Neuronal stem cell (in vitro differentiated cells): ENCODE results near the gene C10orf105.

ENCODE experiments used
- DNase-seq: peaks from one replicate; pipeline ENCODE4 v3.0.0-alpha.2; 2013; ENCODE audit warnings: low spot score
- H2AFZ ChIP-seq: one replicate; pipeline ENCODE4 v1.6.1; 2013; ENCODE audit warnings: mild to moderate bottlenecking, low read length, inconsistent platforms
- H2AK5ac ChIP-seq: 2 replicates; pipeline ENCODE4 v1.6.1; 2013; ENCODE audit warnings: low read depth, mild to moderate bottlenecking, inconsistent platforms, low read length, moderate library complexity, mixed read lengths
- H2BK120ac ChIP-seq: 2 replicates; pipeline ENCODE4 v1.6.1; 2013; ENCODE audit warnings: low read depth, mild to moderate bottlenecking, inconsistent platforms, low read length, moderate library complexity, mixed read lengths
- H2BK12ac ChIP-seq: one replicate; pipeline ENCODE4 v1.6.1; 2013; ENCODE audit warnings: low read length, inconsistent platforms
- H2BK15ac ChIP-seq: 2 replicates; pipeline ENCODE4 v1.6.1; 2013; ENCODE audit warnings: mild to moderate bottlenecking, low read length, inconsistent platforms, mixed read lengths
- H2BK5ac ChIP-seq: one replicate; pipeline ENCODE4 v1.6.1; 2013; ENCODE audit warnings: inconsistent platforms, mild to moderate bottlenecking, low read length, moderate library complexity
- H3K14ac ChIP-seq: one replicate; pipeline ENCODE4 v1.6.1; 2013; ENCODE audit warnings: low read length, inconsistent platforms
- H3K18ac ChIP-seq: 2 replicates; pipeline ENCODE4 v1.6.1; 2013; ENCODE audit warnings: low read length, inconsistent platforms
- H3K23ac ChIP-seq: 2 replicates; pipeline ENCODE4 v1.6.1; 2013; ENCODE audit warnings: low read depth, mild to moderate bottlenecking, mixed read lengths, low read length, inconsistent platforms; ENCODE audit not compliant: poor library complexity
- H3K27ac ChIP-seq: replicated peaks from 3 replicates; pipeline ENCODE4 v1.5.1; 2013; ENCODE audit warnings: low read length, inconsistent platforms
- H3K27me3 ChIP-seq, 3 experiments: 2 replicates each; pipeline ENCODE4 v1.6.1; 2013; ENCODE audit warnings: low read length in 3 of 3, mild to moderate bottlenecking in 2 of 3, inconsistent platforms in 1 of 3, low read depth in 1 of 3, mixed read lengths in 1 of 3, moderate library complexity in 1 of 3; ENCODE audit not compliant: control insufficient read depth in 3 of 3, insufficient read depth in 3 of 3
- H3K36me3 ChIP-seq, 2 donors: replicated peaks in 1 of 2; 2 replicates each; pipeline ENCODE4 v1.6.1; 2013; ENCODE audit warnings: low read length in 2 of 2; ENCODE audit not compliant: control insufficient read depth in 2 of 2, insufficient read depth in 2 of 2
- H3K4ac ChIP-seq: 2 replicates; pipeline ENCODE4 v1.6.1; 2013; ENCODE audit warnings: inconsistent platforms, mild to moderate bottlenecking, low read length, moderate library complexity
- H3K4me1 ChIP-seq, 2 donors: 1 replicate in 1 of 2; 2 replicates in 1 of 2; pipeline ENCODE4 v1.6.1; 2013; ENCODE audit warnings: low read length in 2 of 2, low read depth in 1 of 2; ENCODE audit not compliant: control insufficient read depth in 2 of 2, insufficient read depth in 1 of 2
- H3K4me2 ChIP-seq: one replicate; pipeline ENCODE4 v1.6.1; 2013; ENCODE audit warnings: mild to moderate bottlenecking, low read length, inconsistent platforms; ENCODE audit not compliant: insufficient read depth, poor library complexity, severe bottlenecking
- H3K4me3 ChIP-seq, 2 donors: 2 replicates each; pipeline ENCODE4 v1.5.1; 2013; ENCODE audit warnings: low read length in 2 of 2, mild to moderate bottlenecking in 2 of 2, inconsistent platforms in 1 of 2, moderate library complexity in 1 of 2
- H3K79me1 ChIP-seq: one replicate; pipeline ENCODE4 v1.6.1; 2013; ENCODE audit warnings: low read depth, mild to moderate bottlenecking, inconsistent platforms, low read length, moderate library complexity
- H3K9ac ChIP-seq: one replicate; pipeline ENCODE4 v1.6.1; 2013; ENCODE audit warnings: mild to moderate bottlenecking, low read depth, low read length, inconsistent platforms; ENCODE audit not compliant: poor library complexity
- H3K9me3 ChIP-seq, 2 donors: replicated peaks in 1 of 2; 2 replicates each; pipeline versions ENCODE3 to v1.6.1; 2013; ENCODE audit warnings: low read length in 2 of 2, mild to moderate bottlenecking in 2 of 2, inconsistent platforms in 1 of 2, low read depth in 1 of 2, mixed read lengths in 1 of 2, moderate library complexity in 1 of 2; ENCODE audit not compliant: control insufficient read depth in 2 of 2, insufficient read depth in 1 of 2
- H4K8ac ChIP-seq: one replicate; pipeline ENCODE4 v1.6.1; 2013; ENCODE audit warnings: low read depth, mild to moderate bottlenecking, inconsistent platforms, low read length, moderate library complexity
- H4K91ac ChIP-seq: one replicate; pipeline ENCODE4 v1.6.1; 2013; ENCODE audit warnings: low read length, low read depth, mild to moderate bottlenecking, inconsistent platforms; ENCODE audit not compliant: poor library complexity
- WGBS, 2 donors: extraction: QIAGEN DNeasy Blood & Tissue Kit; methylation state at CpG; one replicate each; pipeline ENCODE4 v1.1.7; 2013; ENCODE audit warnings: missing lambda C conversion rate in 2 of 2, mixed read lengths in 1 of 2; ENCODE audit not compliant: insufficient read length in 2 of 2, insufficient replicate concordance in 1 of 2; ENCODE audit errors: extremely low coverage in 2 of 2; 5-methylcytosine and 5-hydroxymethylcytosine counted together

C10orf105 gene

DNA sequence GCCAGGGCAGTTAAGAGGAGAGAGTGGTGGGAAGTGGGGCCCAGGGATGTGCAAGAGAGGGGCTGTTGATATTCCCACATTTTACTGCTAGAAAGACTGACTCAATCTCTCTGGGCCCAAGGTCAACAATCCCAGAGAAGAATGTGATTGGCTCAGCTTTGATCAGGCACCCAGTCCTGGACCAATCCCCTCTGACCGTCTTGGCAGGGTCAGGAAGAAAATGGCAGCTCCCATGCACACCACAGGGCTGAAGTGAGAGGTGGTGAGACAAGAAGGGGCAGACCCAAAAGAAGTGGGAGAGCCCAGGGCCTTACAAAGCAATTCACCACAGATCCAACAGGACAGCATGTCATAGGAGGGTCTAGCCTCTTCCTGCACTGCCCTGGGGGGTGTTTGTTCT, 3.3 kb upstream of the C10orf105 start:
- no peak overlapping the region for H2BK12ac ChIP-seq
- H3K4me3 ChIP-seq: no peak overlapping the region
- H2AFZ ChIP-seq: no peak overlapping the region
- H3K9ac ChIP-seq: no peak overlapping the region
- no peak overlapping the region for H3K23ac ChIP-seq
- no peak overlapping the region for H3K4ac ChIP-seq
- H3K36me3 ChIP-seq: no peaks in the 10 kb centered on the region
- H4K8ac ChIP-seq: no peak overlapping the region
- no peak overlapping the region for H2BK120ac ChIP-seq
- peaks cover 0 to 26% (median 0%) of the 10 kb centered on the region in 3 experiments for H3K27me3 ChIP-seq
- no peaks in the 10 kb centered on the region for H3K79me1 ChIP-seq
- no CpG with 5 or more reads among the region's 1 CpG for WGBS, 2 donors
- no peak for DNase-seq
- peak overlapping the region; percentile 19 for H2BK15ac ChIP-seq
- no peak overlapping the region for H2BK5ac ChIP-seq
- H3K4me1 ChIP-seq: peaks cover 0 to 17% of the 10 kb centered on the region in 2 donors
- no peak overlapping the region for H2AK5ac ChIP-seq
- H3K9me3 ChIP-seq: no peaks in the 10 kb centered on the region
- H4K91ac ChIP-seq: no peak overlapping the region
- H3K27ac ChIP-seq: no peak overlapping the region
- no peak overlapping the region for H3K4me2 ChIP-seq
- H3K18ac ChIP-seq: no peak overlapping the region
- no peak overlapping the region for H3K14ac ChIP-seq

GRCh38 chr10:71721313-71721712, 1.7 kb upstream of the C10orf105 start:
- WGBS, 2 donors: no CpG with 5 or more reads among the region's 6 CpGs

DNA sequence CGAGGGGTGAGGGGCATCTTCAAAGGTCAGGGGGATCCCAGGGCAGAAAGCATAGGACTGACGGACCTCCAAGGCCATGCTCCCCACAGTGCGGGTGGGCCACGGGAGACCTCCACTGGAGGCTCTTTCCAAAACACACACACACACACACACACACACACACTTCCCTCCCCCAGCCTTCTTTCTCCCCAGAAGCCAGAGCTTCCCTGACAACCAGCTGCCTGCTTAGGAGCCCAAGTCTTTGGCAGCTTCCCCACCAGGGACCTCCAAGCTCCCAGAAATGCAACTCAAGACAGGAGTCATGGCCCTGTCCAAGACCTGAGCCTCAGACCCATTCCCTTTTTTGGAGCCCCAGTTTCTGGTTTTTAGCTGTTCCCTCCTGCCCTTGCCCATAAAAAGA, 710 bp upstream of the C10orf105 start:
- Histone ChIP-seq H3K79me1 (no peaks in the 10 kb centered on the region), H2BK15ac (peak overlapping the region; percentile 11), H2AFZ (no peak overlapping the region), H3K27ac (no peak overlapping the region), H3K14ac (no peak overlapping the region), H3K4me3 (no peak overlapping the region), H3K4ac (no peak overlapping the region), H2BK5ac (no peak overlapping the region), H3K9me3 (no peaks in the 10 kb centered on the region), H3K27me3 (peaks cover 0 to 28% (median 0%) of the 10 kb centered on the region in 3 experiments), H3K4me1 (peaks cover 0 to 14% of the 10 kb centered on the region in 2 donors), H2BK120ac (peak overlapping the region; percentile 63), H3K18ac (peak overlapping the region; percentile 61), H3K36me3 (no peaks in the 10 kb centered on the region), H3K9ac (no peak overlapping the region), H2BK12ac (no peak overlapping the region), H3K4me2 (no peak overlapping the region), H4K8ac (no peak overlapping the region), H4K91ac (no peak overlapping the region), H2AK5ac (no peak overlapping the region), H3K23ac (no peak overlapping the region)
- DNase-seq: no peak
- no CpG with 5 or more reads among the region's 4 CpGs for WGBS, 2 donors

More at GRCh38 chr10:71721313-71721712, 1.7 kb upstream of the C10orf105 start:
- H3K14ac ChIP-seq: no peak overlapping the region
- no peak overlapping the region for H3K4ac ChIP-seq
- H2AK5ac ChIP-seq: no peak overlapping the region
- no peak overlapping the region for H2BK5ac ChIP-seq
- no peak for DNase-seq
- H2BK12ac ChIP-seq: no peak overlapping the region
- H3K4me3 ChIP-seq: no peak overlapping the region
- peaks cover 0 to 15% of the 10 kb centered on the region in 2 donors for H3K4me1 ChIP-seq
- no peak overlapping the region for H4K91ac ChIP-seq
- no peaks in the 10 kb centered on the region for H3K36me3 ChIP-seq
- no peaks in the 10 kb centered on the region for H3K9me3 ChIP-seq
- H2BK15ac ChIP-seq: no peak overlapping the region
- H3K18ac ChIP-seq: no peak overlapping the region
- H3K27ac ChIP-seq: no peak overlapping the region
- H2BK120ac ChIP-seq: no peak overlapping the region
- H3K4me2 ChIP-seq: no peak overlapping the region
- no peaks in the 10 kb centered on the region for H3K79me1 ChIP-seq
- peaks cover 0 to 28% (median 0%) of the 10 kb centered on the region in 3 experiments for H3K27me3 ChIP-seq
- no peak overlapping the region for H3K9ac ChIP-seq
- H2AFZ ChIP-seq: no peak overlapping the region
- no peak overlapping the region for H3K23ac ChIP-seq
- no peak overlapping the region for H4K8ac ChIP-seq

DNA sequence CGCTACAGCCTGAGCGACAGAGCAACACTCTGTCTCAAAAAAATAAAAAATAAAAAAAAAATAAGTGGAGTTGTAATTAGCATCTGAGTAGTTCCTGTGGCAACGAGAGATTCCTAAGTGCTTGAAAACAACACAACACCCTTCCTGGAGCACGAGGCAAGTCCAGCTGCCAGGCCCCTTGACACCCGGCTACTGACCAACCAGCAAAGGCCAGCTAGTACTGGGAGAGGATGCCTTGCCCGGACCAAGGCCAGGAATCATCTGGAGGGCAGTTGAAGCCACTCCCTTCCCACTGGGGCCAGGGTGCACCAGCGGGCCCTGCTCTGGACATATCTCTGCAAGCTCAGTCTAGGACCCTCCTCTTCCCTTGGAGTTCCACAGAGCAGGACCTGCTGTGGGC, 536 bp downstream of the C10orf105 start:
- H2BK5ac ChIP-seq: peak overlapping the region; percentile 17
- H3K27me3 ChIP-seq: peaks cover 0 to 28% (median 0%) of the 10 kb centered on the region in 3 experiments
- WGBS, 2 donors: no CpG with 5 or more reads among the region's 7 CpGs

More for the DNA sequence above, 536 bp downstream of the C10orf105 start:
- Histone ChIP-seq H2BK12ac (no peak overlapping the region), H2AFZ (no peak overlapping the region), H3K23ac (no peak overlapping the region), H4K91ac (no peak overlapping the region), H2BK15ac (no peak overlapping the region), H3K79me1 (peaks cover 2% of the 10 kb centered on the region), H3K4me2 (no peak overlapping the region), H3K14ac (no peak overlapping the region), H3K27ac (no peak overlapping the region), H3K4ac (no peak overlapping the region), H3K18ac (peak overlapping the region; percentile 4), H3K4me1 (peaks cover 0 to 14% of the 10 kb centered on the region in 2 donors), H3K4me3 (no peak overlapping the region), H2BK120ac (peak overlapping the region; percentile 63), H3K9me3 (no peaks in the 10 kb centered on the region), H3K9ac (no peak overlapping the region), H4K8ac (peak overlapping the region; percentile 1), H3K36me3 (no peaks in the 10 kb centered on the region), H2AK5ac (peak overlapping the region; percentile 56)
- no peak for DNase-seq
